Stimulated activated CD4-positive, alpha-beta T cell treated with anti-CD3 and anti-CD28 coated beads, Interleukin-15, amount 100 ng/mL, for 24 hours (primary cell): Measurements from ENCODE around the gene TRIP6.

Source experiments
- DNase-seq: peaks from one replicate; pipeline ENCODE4 v3.0.0-alpha.2; 2020

The TRIP6 gene

GRCh38 chr7:100874577-100875355, 7.6 kb downstream of the TRIP6 start, which contains the start of gene SRRT:
SRRT (plus strand) TSS chr7:100875103; CDS start chr7:100875591, 488 bp downstream.
- peak; percentile 99 for DNase-seq

GRCh38 chr7:100875356-100875751, 8.2 kb downstream of the TRIP6 start:
- DNase-seq, result peak; percentile 59

GRCh38 chr7:100878013-100878412, 10.8 kb downstream of the TRIP6 start:
- no peak for DNase-seq

DNA sequence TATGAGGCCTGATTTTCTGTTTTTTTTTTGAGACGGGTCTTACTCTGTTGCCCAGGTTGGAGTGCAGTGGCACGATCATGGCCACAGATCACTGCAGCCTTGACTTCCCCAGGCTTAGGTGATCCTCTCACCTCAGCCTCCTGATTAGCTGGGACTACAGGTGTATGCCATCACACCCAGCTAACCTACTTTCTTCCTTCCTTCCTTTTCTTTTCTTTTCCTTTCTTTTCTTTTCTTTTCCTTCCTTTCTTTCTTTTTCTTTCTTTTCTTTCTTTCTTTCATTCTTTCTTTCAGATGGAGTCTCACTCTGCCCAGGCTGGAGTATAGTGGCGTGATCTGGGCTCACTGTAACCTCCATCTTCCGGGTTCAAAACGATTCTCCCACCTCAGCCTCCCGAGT, 11.5 kb downstream of the TRIP6 start:
- DNase-seq, result no peak

DNA sequence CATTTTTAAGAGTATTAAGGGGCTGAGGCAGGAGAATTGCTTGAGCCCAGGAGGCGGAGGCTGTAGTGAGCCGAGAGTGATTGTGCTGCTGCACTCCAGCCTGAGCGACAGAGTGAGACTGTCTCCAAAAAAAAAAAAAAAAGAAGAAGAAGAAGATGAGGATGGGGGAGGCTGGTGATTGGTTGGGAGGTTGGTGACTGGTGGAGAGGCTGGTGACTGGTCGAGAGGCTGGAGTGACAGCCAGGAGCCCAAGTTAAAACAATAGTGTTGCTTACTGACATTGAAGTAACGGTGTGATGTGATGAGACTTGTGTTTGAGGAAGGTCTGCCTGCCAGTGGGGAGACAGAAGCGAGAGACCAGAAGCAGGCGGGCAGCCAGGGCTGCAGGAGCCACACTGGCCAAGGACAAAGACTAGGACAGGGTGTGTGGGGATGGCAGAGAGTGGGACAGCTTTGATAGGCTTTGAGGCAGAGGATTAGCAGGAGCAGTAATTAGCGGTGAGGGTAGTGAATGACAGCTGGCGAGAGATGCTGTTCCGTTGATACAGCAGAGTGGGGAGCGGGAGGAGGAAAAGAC, 12.6 kb downstream of the TRIP6 start:
- DNase-seq, result no peak

GRCh38 chr7:100880645-100881044, 13.5 kb downstream of the TRIP6 start:
- no peak for DNase-seq

- no peak for DNase-seq
Observed at GRCh38 chr7:100881136-100881535, 13.9 kb downstream of the TRIP6 start.

GRCh38 chr7:100882201-100882600, 15.0 kb downstream of the TRIP6 start:
- no peak for DNase-seq

- DNase-seq, result no peak
Observed at GRCh38 chr7:100882785-100883526, 15.8 kb downstream of the TRIP6 start.

DNA sequence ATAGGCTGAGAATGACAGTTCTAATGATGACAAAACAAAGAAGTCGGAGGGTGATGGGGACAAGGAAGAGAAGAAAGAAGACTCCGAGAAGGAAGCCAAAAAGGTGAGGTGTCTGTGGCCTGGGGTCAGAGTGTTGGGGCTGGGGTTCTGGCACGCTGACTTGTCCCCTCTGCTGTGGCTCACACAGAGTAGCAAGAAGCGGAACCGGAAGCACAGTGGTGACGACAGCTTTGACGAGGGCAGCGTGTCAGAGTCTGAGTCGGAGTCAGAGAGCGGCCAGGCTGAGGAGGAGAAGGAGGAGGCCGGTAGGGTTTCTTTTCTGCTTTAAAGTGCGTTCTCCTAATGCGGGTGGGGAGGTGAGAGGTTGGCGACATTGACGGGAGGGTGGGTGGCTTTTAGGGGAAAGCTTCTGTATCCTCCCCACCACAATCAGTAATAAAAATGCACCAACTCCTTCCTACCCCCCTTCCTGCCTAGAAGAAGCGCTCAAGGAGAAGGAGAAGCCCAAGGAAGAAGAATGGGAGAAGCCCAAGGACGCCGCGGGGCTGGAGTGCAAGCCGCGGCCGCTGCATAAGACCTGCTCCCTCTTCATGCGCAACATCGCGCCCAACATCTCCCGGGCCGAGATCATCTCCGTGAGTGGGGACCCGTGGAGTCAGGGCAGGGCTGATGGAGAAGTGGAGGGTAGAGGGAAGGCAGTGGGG, 17.7 kb downstream of the TRIP6 start:
- no peak for DNase-seq

DNA sequence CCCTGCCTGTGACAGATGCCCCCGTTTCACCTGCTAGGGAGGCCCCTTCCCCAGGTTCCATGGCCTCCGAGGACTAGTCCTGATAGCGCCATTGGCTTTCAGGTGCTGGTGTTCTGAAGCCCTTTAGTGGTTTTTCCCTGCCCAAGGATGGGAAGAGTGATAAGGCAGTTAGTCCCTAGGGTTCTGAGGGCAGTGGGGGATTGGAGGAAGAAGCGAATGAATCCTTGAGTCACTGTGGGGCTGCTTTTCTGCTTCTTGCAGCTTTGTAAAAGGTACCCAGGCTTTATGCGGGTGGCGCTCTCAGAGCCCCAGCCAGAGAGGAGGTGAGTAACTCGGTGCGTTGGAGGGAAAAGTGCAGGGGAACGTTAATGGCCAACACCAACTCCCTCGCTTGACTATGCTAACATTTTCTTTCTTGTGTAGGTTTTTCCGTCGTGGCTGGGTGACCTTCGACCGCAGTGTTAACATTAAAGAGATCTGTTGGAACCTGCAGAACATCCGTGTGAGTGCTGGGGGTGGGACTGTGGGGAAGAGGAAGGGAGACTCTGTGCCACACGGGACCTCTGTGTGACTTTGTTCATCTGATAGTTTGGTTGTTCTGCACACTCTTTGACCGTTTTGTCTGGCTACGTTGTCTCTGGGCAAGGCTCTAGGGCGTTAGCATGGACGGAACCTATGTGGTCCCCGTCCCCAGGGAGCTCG, 18.4 kb downstream of the TRIP6 start:
- DNase-seq, result no peak

DNA sequence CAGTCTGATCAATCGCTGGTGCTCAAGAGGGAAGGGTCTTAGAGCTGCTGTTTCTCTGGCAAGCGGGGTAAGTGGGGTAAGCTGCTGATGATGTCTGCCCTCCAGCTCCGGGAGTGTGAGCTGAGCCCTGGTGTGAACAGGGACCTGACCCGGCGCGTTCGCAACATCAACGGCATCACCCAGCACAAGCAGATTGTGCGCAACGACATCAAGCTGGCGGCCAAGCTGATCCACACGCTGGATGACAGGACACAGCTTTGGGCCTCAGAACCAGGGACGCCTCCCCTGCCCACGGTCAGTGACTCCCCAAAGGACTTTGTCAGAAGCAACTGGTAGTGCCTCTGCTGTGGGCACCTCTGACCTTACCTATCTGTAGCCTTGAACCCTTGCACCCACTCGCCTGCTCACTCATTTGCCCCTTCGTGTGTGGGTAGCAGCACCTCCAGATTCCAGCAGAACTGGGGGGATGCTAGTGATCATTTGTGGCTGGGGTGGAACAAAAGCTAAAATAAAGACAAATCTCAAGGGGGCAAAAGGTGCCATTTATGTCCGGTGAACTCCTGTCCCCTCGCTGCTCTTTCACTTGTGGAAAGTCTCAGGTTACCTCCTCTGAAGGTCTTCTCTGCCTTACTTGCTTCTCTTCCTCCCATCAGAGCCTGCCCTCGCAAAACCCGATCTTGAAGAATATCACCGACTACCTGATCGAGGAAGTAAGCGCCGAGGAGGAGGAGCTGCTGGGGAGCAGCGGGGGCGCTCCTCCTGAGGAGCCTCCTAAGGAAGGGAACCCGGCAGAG, 19.2 kb downstream of the TRIP6 start:
- DNase-seq, result no peak

DNA sequence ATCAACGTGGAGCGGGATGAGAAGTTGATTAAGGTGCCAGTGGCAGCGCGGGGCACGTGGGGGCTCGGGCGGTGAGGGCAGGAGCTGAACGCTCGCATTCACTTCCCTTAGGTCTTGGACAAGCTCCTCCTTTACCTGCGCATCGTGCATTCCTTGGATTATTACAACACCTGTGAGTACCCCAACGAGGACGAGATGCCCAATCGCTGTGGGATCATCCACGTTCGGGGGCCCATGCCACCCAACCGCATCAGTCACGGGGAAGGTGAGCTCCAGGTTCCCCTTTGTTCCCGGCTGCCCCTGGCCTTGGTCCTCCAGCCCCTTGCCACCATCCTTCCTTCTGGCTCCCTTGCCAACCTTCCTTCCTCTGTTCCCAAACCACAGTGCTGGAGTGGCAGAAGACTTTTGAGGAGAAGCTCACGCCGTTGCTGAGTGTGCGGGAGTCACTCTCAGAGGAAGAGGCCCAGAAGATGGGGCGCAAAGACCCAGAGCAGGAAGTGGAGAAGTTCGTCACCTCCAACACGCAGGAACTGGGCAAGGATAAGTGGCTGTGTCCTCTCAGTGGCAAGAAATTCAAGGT, 19.8 kb downstream of the TRIP6 start:
- DNase-seq, result peak; percentile 41

- DNase-seq, result peak; percentile 71
Observed at GRCh38 chr7:100887516-100888290, 20.5 kb downstream of the TRIP6 start.

GRCh38 chr7:100888291-100888987, 21.3 kb downstream of the TRIP6 start:
- no peak for DNase-seq

GRCh38 chr7:100888988-100889750, 22.0 kb downstream of the TRIP6 start, which contains the start of gene UFSP1:
UFSP1 (minus strand) TSS chr7:100889715; CDS start chr7:100889271, 444 bp downstream.
- no peak for DNase-seq

GRCh38 chr7:100890653-100891567, 23.7 kb downstream of the TRIP6 start:
- DNase-seq, result peak; percentile 29
